Common myeloid progenitor, CD34-positive (primary cell): ENCODE measurements around the gene TRMT13.

Experiments
- CTCF ChIA-PET: fragments of 350-600 bp; sonication (Branson Sonifier 250); formaldehyde crosslinking; loops from one replicate; lab custom pipeline; 2021; ENCODE audit warnings: antibody characterized with exemption; lab: Charles Lee
- POLR2A ChIA-PET: fragments of 350-600 bp; sonication (Branson Sonifier 250); formaldehyde crosslinking; loops from one replicate; lab custom pipeline; 2021; ENCODE audit warnings: antibody characterized with exemption; lab: Charles Lee
- DNase-seq, 3 donors: peaks; one replicate each; pipeline versions ENCODE4 v3.0.0 to v3.0.0-alpha.2; 2013
- H3K27ac ChIP-seq, 2 experiments: 1 replicate in 1 of 2; 2 replicates in 1 of 2; pipeline ENCODE4 v1.7.0; 2013; ENCODE audit warnings: inconsistent platforms in 2 of 2, low read length in 2 of 2, mild to moderate bottlenecking in 2 of 2, low read depth in 1 of 2, moderate library complexity in 1 of 2; ENCODE audit not compliant: severe bottlenecking in 2 of 2, insufficient read depth in 1 of 2, poor library complexity in 1 of 2
- H3K27me3 ChIP-seq, 5 experiments: replicated peaks in 2 of 5; 1 replicate in 3 of 5; 2 replicates in 2 of 5; pipeline versions ENCODE4 v1.6.1 to v1.7.0; 2013; ENCODE audit warnings: low read length in 4 of 5, mild to moderate bottlenecking in 2 of 5, moderate library complexity in 2 of 5, inconsistent platforms in 1 of 5; ENCODE audit not compliant: insufficient read depth in 5 of 5, control insufficient read depth in 4 of 5
- H3K36me3 ChIP-seq, 4 experiments: 1 replicate in 2 of 4; 2 replicates in 2 of 4; pipeline versions ENCODE4 v1.6.1 to v1.7.0; 2013; ENCODE audit warnings: low read length in 3 of 4, control low read depth in 1 of 4, mild to moderate bottlenecking in 1 of 4; ENCODE audit not compliant: control insufficient read depth in 4 of 4, insufficient read depth in 4 of 4
- H3K4me1 ChIP-seq, 4 experiments: 1 replicate in 3 of 4; 2 replicates in 1 of 4; pipeline versions ENCODE4 v1.6.1 to v1.7.1; 2013; ENCODE audit warnings: low read length in 3 of 4, mild to moderate bottlenecking in 3 of 4, control low read depth in 1 of 4, inconsistent platforms in 1 of 4, moderate library complexity in 1 of 4; ENCODE audit not compliant: control insufficient read depth in 4 of 4, insufficient read depth in 4 of 4; ENCODE audit errors: control extremely low read depth in 1 of 4
- H3K4me3 ChIP-seq, 7 experiments: 1 replicate in 4 of 7; 2 replicates in 3 of 7; pipeline versions ENCODE4 v1.5.1 to v1.7.0; 2013; ENCODE audit warnings: mild to moderate bottlenecking in 7 of 7, low read length in 6 of 7, moderate library complexity in 6 of 7, inconsistent platforms in 2 of 7, low read depth in 2 of 7, control low read depth in 1 of 7; ENCODE audit not compliant: insufficient read depth in 4 of 7, control insufficient read depth in 1 of 7; ENCODE audit errors: extremely low read depth in 1 of 7
- H3K9me3 ChIP-seq, 5 experiments: 1 replicate in 4 of 5; 2 replicates in 1 of 5; pipeline versions ENCODE4 v1.6.1 to v1.7.1; 2013; ENCODE audit warnings: low read length in 4 of 5, mild to moderate bottlenecking in 2 of 5, inconsistent platforms in 1 of 5, low read depth in 1 of 5, moderate library complexity in 1 of 5; ENCODE audit not compliant: control insufficient read depth in 4 of 5, insufficient read depth in 2 of 5; ENCODE audit errors: control extremely low read depth in 1 of 5
- WGBS: methylation state at CpG from one replicate; pipeline ENCODE4 v1.1.5; 2013; ENCODE audit not compliant: insufficient coverage; 5-methylcytosine and 5-hydroxymethylcytosine counted together

The TRMT13 gene

DNA sequence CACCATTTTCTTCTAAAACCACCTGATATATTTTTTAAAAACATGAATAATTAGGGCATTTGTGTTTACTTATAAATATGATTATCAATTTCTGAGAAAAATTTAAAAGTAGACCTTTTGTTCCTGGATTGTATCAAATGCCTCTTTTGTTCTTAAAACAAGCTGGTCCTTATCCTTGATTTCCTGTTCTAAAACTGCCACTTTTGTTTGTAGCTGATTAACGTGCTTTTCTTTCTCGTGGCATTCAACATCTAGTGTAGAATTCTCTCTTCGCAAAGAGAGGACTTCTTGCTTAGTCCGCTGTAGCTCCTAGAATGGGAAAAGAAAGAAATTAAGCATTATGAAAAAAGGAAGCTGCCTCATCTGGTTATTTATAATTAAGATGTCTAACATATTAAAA is 25.3 kb upstream of the TRMT13 start:
- H3K36me3 ChIP-seq, result peaks cover 2 to 40% (median 12%) of the 10 kb centered on the region in 4 experiments
- no peaks in the 10 kb centered on the region for H3K9me3 ChIP-seq
- ChIA-PET CTCF (no interaction called here), POLR2A (no interaction called here)
- no peak overlapping the region for H3K4me3 ChIP-seq
- no CpG with 5 or more reads among the region's 4 CpGs for WGBS
- no peaks in the 10 kb centered on the region for H3K4me1 ChIP-seq
- H3K27ac ChIP-seq, result no peak overlapping the region
- no peaks in the 10 kb centered on the region for H3K27me3 ChIP-seq
- peak in 1 of 3 donors; percentile 7 for DNase-seq

DNA sequence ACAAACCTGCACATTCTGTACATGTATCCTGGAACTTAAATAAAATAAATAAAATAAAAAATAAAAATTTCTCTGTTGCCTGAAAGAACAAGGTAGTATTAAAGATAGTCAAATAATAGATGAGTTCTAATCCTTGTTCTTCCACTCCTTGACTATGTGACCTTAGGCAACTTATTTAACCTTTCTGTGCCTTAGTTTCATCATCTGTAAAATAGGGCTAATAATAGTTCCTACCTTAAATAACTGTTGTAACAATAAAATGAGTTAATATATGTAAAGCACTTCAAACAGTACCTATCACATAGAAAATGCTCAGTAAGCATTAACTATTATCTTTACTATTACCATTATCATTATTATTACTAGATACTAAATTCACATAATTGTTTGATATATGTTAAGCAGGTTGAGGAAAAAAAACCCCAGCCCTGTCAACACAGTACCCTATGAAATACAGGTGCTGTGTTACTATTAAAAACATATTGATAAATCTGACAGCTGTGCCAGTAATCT is 23.4 kb upstream of the TRMT13 start:
- Histone ChIP-seq H3K4me3 (no peak overlapping the region), H3K36me3 (peaks cover 2 to 29% (median 9%) of the 10 kb centered on the region in 4 experiments), H3K9me3 (no peaks in the 10 kb centered on the region), H3K27me3 (no peaks in the 10 kb centered on the region), H3K4me1 (no peaks in the 10 kb centered on the region), H3K27ac (no peak overlapping the region)
- no peak for DNase-seq
- CTCF ChIA-PET, result no interaction called here
- POLR2A ChIA-PET, result no interaction called here

DNA sequence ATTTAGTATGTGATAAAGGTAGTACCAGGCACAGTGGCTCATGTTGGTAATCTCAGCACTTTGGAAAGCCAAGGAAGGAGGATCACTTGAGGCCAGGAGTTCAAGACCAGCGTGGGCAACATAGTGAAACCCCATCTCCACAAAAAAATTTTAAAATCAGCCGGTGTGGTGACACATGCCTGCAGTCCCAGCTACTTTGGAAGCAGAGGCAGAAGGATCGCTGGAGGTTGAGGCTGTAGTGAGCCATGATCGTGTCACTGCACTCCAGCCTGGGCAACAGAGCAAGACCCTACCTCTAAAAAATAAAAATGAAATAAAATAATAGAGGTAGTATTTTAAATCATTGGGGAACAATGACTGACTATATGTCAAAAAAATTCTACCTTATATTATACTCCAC is 17.4 kb upstream of the TRMT13 start:
- no peaks in the 10 kb centered on the region for H3K4me1 ChIP-seq
- no peak for DNase-seq
- CTCF ChIA-PET, result no interaction called here
- no peaks in the 10 kb centered on the region for H3K27me3 ChIP-seq
- H3K9me3 ChIP-seq, result no peaks in the 10 kb centered on the region
- no peak overlapping the region for H3K27ac ChIP-seq
- 100% methylated on average over 1 of the region's 4 CpGs for WGBS
- no peak overlapping the region for H3K4me3 ChIP-seq
- POLR2A ChIA-PET, result no interaction called here
- peaks cover 4 to 20% (median 11%) of the 10 kb centered on the region in 4 experiments for H3K36me3 ChIP-seq

DNA sequence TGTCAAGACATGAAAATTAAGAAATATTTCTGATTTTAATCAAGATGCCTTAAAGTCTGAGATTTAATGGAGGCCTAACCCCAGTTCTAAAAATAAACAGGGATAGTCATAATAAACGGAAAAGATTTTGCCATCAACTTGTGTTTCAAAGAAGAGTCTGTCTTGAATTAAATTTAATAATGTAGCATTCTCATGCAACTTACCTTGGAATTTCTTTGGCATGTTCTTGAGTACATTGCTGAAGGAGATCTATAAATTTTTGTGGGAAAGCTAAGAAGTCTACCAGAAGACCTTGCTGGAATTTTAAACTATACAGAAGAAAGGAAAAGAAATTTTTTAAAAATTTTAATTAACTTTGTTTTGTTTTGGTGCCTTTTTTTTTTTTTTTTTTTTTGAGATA is 10.8 kb upstream of the TRMT13 start:
- Histone ChIP-seq H3K9me3 (no peaks in the 10 kb centered on the region), H3K27ac (no peak overlapping the region), H3K4me3 (no peak overlapping the region), H3K27me3 (no peaks in the 10 kb centered on the region), H3K36me3 (peaks cover 0 to 15% (median 11%) of the 10 kb centered on the region in 4 experiments), H3K4me1 (no peaks in the 10 kb centered on the region)
- CTCF ChIA-PET, result no interaction called here
- POLR2A ChIA-PET, result no interaction called here
- no CpG with 5 or more reads among the region's 1 CpG for WGBS
- DNase-seq, result no peak

DNA sequence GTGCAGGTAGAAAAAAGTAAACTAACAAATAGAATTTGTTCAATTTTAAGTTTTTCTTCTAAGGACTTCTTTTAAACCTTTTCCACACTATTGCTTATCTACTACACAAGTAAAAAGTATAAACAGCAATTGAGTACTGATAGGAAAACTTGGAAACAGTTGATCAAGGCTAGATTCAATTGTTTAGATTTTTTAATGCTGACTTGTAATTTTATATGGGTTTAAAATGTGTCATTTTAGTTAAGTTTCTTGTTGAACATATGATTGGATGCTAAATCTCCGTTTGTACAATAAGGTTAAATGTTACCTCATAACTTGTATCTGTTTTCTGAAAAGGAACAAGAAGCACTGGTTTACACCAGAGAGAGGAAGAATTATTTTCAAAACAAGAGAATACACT is 5.7 kb upstream of the TRMT13 start:
- Histone ChIP-seq H3K4me3 (no peak overlapping the region), H3K36me3 (peaks cover 0 to 4% (median 2%) of the 10 kb centered on the region in 4 experiments), H3K27me3 (no peaks in the 10 kb centered on the region), H3K9me3 (no peaks in the 10 kb centered on the region), H3K27ac (no peak overlapping the region), H3K4me1 (peaks cover 0 to 12% (median 8%) of the 10 kb centered on the region in 4 experiments)
- no CpG with 5 or more reads among the region's 1 CpG for WGBS
- POLR2A ChIA-PET, result no interaction called here
- CTCF ChIA-PET, result no interaction called here
- DNase-seq, result no peak

DNA sequence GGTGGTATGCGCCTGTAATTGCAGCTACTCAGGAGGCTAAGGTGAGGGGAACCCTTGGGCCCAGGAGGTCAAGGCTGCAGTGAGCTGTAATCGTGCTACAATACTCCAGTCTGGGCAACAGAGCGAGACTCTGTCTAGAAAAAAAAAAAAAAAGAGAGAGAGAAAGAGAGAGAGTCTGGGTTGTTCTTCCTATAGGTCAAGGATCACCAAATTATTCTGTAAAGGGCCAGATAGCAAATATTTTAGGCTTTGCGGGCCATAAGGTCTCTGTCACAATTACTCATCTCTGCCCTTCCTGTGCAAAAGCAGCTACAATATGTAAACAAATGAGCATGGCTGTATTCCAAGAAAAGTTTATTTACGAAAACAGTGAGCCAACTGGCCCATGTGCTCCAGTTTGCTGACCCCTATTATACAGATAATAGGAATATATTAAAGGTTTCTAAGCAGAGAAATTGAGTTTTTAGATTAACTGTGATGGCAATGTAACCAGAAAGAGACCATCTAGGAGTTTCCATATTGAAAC is 2.3 kb upstream of the TRMT13 start:
- no peaks in the 10 kb centered on the region for H3K9me3 ChIP-seq
- no peaks in the 10 kb centered on the region for H3K36me3 ChIP-seq
- DNase-seq, result no peak
- peaks cover 3 to 27% (median 17%) of the 10 kb centered on the region in 4 experiments for H3K4me1 ChIP-seq
- CTCF ChIA-PET, result interaction anchor here (1.2 kb wide), 1 partner anchor 19 kb away, joined by 3 read pairs; no protein-coding TSS in a partner anchor
- WGBS, result 83% methylated on average over 1 of the region's 5 CpGs
- POLR2A ChIA-PET, result no interaction called here
- H3K4me3 ChIP-seq, result no peak overlapping the region
- no peaks in the 10 kb centered on the region for H3K27me3 ChIP-seq
- no peak overlapping the region for H3K27ac ChIP-seq

DNA sequence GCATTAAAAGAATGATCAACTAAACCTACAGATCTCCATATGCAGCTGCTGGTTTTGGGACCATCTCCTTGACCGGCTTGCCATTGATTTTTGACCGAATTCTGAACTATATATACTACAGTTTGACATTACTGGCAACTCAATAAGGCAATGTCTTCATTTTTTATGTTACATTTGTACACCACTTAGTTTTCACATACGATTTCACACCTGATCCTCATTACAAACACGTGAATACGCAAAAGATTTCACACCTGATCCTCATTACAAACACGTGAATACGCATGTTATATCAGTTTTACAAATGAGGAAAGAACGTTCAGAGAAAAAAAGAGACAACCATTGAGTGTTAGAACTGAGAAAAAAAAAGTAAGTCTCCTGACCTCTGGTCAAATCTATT is 1.3 kb upstream of the TRMT13 start:
- 87% methylated on average over 3 of the region's 8 CpGs for whole genome bisulfite sequencing
- peak overlapping the region in 1 of 2 experiments; percentile 82 for H3K27ac ChIP-seq
- H3K27me3 ChIP-seq, result no peaks in the 10 kb centered on the region
- H3K4me1 ChIP-seq, result peaks cover 3 to 27% (median 17%) of the 10 kb centered on the region in 4 experiments
- CTCF ChIA-PET, result no interaction called here
- no peaks in the 10 kb centered on the region for H3K36me3 ChIP-seq
- DNase-seq, result no peak
- POLR2A ChIA-PET, result no interaction called here
- H3K9me3 ChIP-seq, result no peaks in the 10 kb centered on the region
- peak overlapping the region in 5 of 7 experiments; percentile 87 to 98 (median 98) for H3K4me3 ChIP-seq
